ENCODE measurements around the gene FILIP1L.

Gene FILIP1L

DNA sequence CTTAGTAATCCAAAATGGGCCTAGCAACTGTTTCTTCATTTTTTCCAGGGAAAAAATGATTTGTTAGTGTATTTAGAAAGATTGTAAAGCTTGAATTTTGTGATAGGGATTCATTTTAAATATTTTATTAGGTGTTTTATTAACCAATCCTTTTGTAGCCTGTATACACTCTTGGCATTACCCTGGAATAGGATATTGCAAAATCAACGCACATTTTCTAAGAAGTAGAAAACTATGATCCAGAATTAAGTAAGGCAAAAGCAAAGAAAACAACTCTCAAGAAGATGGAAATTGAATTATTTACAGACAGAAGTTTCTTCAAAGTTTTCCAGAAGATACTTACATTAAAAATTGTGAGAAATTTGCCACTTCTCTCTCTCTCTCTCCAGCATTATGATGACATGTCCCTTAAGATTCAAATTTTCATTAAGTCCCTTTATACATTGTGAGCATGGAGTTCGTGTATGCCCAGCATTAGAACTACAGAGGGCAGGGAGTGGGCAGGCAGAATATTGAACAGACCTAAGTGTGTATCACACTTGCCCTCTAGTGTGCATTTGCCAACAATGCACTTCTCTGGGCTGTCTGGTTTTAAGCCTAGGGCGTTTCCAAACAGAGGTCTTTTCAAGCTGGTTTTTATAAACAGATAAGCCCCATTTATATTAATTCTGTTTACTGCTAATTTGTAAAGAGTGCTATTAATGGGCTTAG is 325.1 kb downstream of the FILIP1L start:
- peak; percentile 28 for DNase-seq (ENCODE audit: low spot score)

Data from hepatic stellate cell (primary cell).